ENCODE results near the gene MMD. TPM values are rescaled to one million over a fixed set of nuclear protein-coding genes. Genes with fewer than 3 reads are reported as not detected.
A peak's percentile ranks its signal among the peaks of the same experiment; 100 is the strongest.
"Not testable (repeated sequence)": the region's sequence is repeated elsewhere in the genome, so short reads cannot be mapped to it uniquely, and the experiment has no call there.

Gene MMD
- polyA plus RNA-seq, 1 donor, result 19.7 TPM

GRCh38 chr17:55395803-55396505 lies 25.7 kb downstream of the MMD start:
- Histone ChIP-seq H3K36me3 (ENCODE audit: control insufficient read depth, insufficient read depth, low read length) (peaks cover 15% of the 10 kb centered on the region), H3K9me3 (ENCODE audit: control insufficient read depth, low read depth, low read length) (no peaks in the 10 kb centered on the region), H3K4me1 (ENCODE audit: control insufficient read depth, insufficient read depth, low read length) (peaks cover 21% of the 10 kb centered on the region), H3K27ac (ENCODE audit: low read length) (peak overlapping the region; percentile 55), H3K27me3 (ENCODE audit: control insufficient read depth, insufficient read depth, low read length) (no peaks in the 10 kb centered on the region), H3K4me3 (ENCODE audit: low read length) (no peak overlapping the region)
- 92% methylated on average over 4 of the region's 5 CpGs for WGBS (ENCODE audit: insufficient coverage, low lambda C conversion rate)
- DNase-seq, result no peak

GRCh38 chr17:55394357-55395021 lies 27.1 kb downstream of the MMD start:
- peak; percentile 33 to 74 for DNase-seq
- WGBS (ENCODE audit: insufficient coverage, low lambda C conversion rate), result no CpG with 5 or more reads among the region's 6 CpGs
- H3K9me3 ChIP-seq (ENCODE audit: control insufficient read depth, low read depth, low read length), result no peaks in the 10 kb centered on the region
- peaks cover 21% of the 10 kb centered on the region for H3K4me1 ChIP-seq (ENCODE audit: control insufficient read depth, insufficient read depth, low read length)
- H3K4me3 ChIP-seq (ENCODE audit: low read length), result no peak overlapping the region
- H3K27ac ChIP-seq (ENCODE audit: low read length), result peak overlapping the region; percentile 55
- no peaks in the 10 kb centered on the region for H3K27me3 ChIP-seq (ENCODE audit: control insufficient read depth, insufficient read depth, low read length)
- peaks cover 13% of the 10 kb centered on the region for H3K36me3 ChIP-seq (ENCODE audit: control insufficient read depth, insufficient read depth, low read length)

- Histone ChIP-seq H3K4me1 (ENCODE audit: control insufficient read depth, insufficient read depth, low read length) (peaks cover 21% of the 10 kb centered on the region), H3K27me3 (ENCODE audit: control insufficient read depth, insufficient read depth, low read length) (no peaks in the 10 kb centered on the region), H3K4me3 (ENCODE audit: low read length) (no peak overlapping the region), H3K36me3 (ENCODE audit: control insufficient read depth, insufficient read depth, low read length) (peaks cover 4% of the 10 kb centered on the region), H3K27ac (ENCODE audit: low read length) (no peak overlapping the region), H3K9me3 (ENCODE audit: control insufficient read depth, low read depth, low read length) (no peaks in the 10 kb centered on the region)
- no peak for DNase-seq
- 100% methylated on average over 1 of the region's 3 CpGs for WGBS (ENCODE audit: insufficient coverage, low lambda C conversion rate)
Observed at GRCh38 chr17:55391764-55392467, 29.7 kb downstream of the MMD start.

GRCh38 chr17:55391244-55391757 lies 30.3 kb downstream of the MMD start:
- no CpG with 5 or more reads among the region's 4 CpGs for WGBS (ENCODE audit: insufficient coverage, low lambda C conversion rate)

GRCh38 chr17:55390364-55390977 lies 31.2 kb downstream of the MMD start:
- no peak for DNase-seq
- Histone ChIP-seq H3K36me3 (ENCODE audit: control insufficient read depth, insufficient read depth, low read length) (peaks cover 4% of the 10 kb centered on the region), H3K9me3 (ENCODE audit: control insufficient read depth, low read depth, low read length) (no peaks in the 10 kb centered on the region), H3K27me3 (ENCODE audit: control insufficient read depth, insufficient read depth, low read length) (no peaks in the 10 kb centered on the region), H3K27ac (ENCODE audit: low read length) (no peak overlapping the region), H3K4me1 (ENCODE audit: control insufficient read depth, insufficient read depth, low read length) (peaks cover 16% of the 10 kb centered on the region), H3K4me3 (ENCODE audit: low read length) (no peak overlapping the region)
- WGBS (ENCODE audit: insufficient coverage, low lambda C conversion rate), result no CpG with 5 or more reads among the region's 3 CpGs

More at GRCh38 chr17:55391244-55391757, 30.3 kb downstream of the MMD start:
- H3K9me3 ChIP-seq (ENCODE audit: control insufficient read depth, low read depth, low read length), result no peaks in the 10 kb centered on the region
- H3K4me3 ChIP-seq (ENCODE audit: low read length), result no peak overlapping the region
- no peak for DNase-seq
- no peaks in the 10 kb centered on the region for H3K27me3 ChIP-seq (ENCODE audit: control insufficient read depth, insufficient read depth, low read length)
- H3K36me3 ChIP-seq (ENCODE audit: control insufficient read depth, insufficient read depth, low read length), result peaks cover 4% of the 10 kb centered on the region
- H3K4me1 ChIP-seq (ENCODE audit: control insufficient read depth, insufficient read depth, low read length), result peaks cover 21% of the 10 kb centered on the region
- no peak overlapping the region for H3K27ac ChIP-seq (ENCODE audit: low read length)

- no CpG with 5 or more reads among the region's 1 CpG for WGBS (ENCODE audit: insufficient coverage, low lambda C conversion rate)
- H3K36me3 ChIP-seq (ENCODE audit: control insufficient read depth, insufficient read depth, low read length); H3K27me3 ChIP-seq (ENCODE audit: control insufficient read depth, insufficient read depth, low read length); H3K4me3 ChIP-seq (ENCODE audit: low read length); H3K27ac ChIP-seq (ENCODE audit: low read length); DNase-seq; H3K9me3 ChIP-seq (ENCODE audit: control insufficient read depth, low read depth, low read length); H3K4me1 ChIP-seq (ENCODE audit: control insufficient read depth, insufficient read depth, low read length): not testable (repeated sequence)
Observed at GRCh38 chr17:55389715-55390114, 31.9 kb downstream of the MMD start.

- Histone ChIP-seq H3K36me3 (ENCODE audit: control insufficient read depth, insufficient read depth, low read length) (peaks cover 4% of the 10 kb centered on the region), H3K27ac (ENCODE audit: low read length) (no peak overlapping the region), H3K9me3 (ENCODE audit: control insufficient read depth, low read depth, low read length) (no peaks in the 10 kb centered on the region), H3K27me3 (ENCODE audit: control insufficient read depth, insufficient read depth, low read length) (no peaks in the 10 kb centered on the region), H3K4me1 (ENCODE audit: control insufficient read depth, insufficient read depth, low read length) (no peaks in the 10 kb centered on the region), H3K4me3 (ENCODE audit: low read length) (no peak overlapping the region)
- DNase-seq, result no peak
- no CpG with 5 or more reads among the region's 3 CpGs for WGBS (ENCODE audit: insufficient coverage, low lambda C conversion rate)
Observed at GRCh38 chr17:55388842-55389241, 32.8 kb downstream of the MMD start.

- peak in 1 of 2 donors; percentile 22 for DNase-seq
- H3K27me3 ChIP-seq (ENCODE audit: control insufficient read depth, insufficient read depth, low read length), result no peaks in the 10 kb centered on the region
- no CpG with 5 or more reads among the region's 3 CpGs for WGBS (ENCODE audit: insufficient coverage, low lambda C conversion rate)
- no peaks in the 10 kb centered on the region for H3K4me1 ChIP-seq (ENCODE audit: control insufficient read depth, insufficient read depth, low read length)
- no peak overlapping the region for H3K4me3 ChIP-seq (ENCODE audit: low read length)
- H3K27ac ChIP-seq (ENCODE audit: low read length), result no peak overlapping the region
- H3K9me3 ChIP-seq (ENCODE audit: control insufficient read depth, low read depth, low read length), result no peaks in the 10 kb centered on the region
- no peaks in the 10 kb centered on the region for H3K36me3 ChIP-seq (ENCODE audit: control insufficient read depth, insufficient read depth, low read length)
Observed at GRCh38 chr17:55386796-55387332, 34.8 kb downstream of the MMD start.

GRCh38 chr17:55384643-55385232 lies 36.9 kb downstream of the MMD start:
- Histone ChIP-seq H3K36me3 (ENCODE audit: control insufficient read depth, insufficient read depth, low read length) (no peaks in the 10 kb centered on the region), H3K4me3 (ENCODE audit: low read length) (no peak overlapping the region), H3K27ac (ENCODE audit: low read length) (no peak overlapping the region), H3K4me1 (ENCODE audit: control insufficient read depth, insufficient read depth, low read length) (no peaks in the 10 kb centered on the region), H3K9me3 (ENCODE audit: control insufficient read depth, low read depth, low read length) (no peaks in the 10 kb centered on the region), H3K27me3 (ENCODE audit: control insufficient read depth, insufficient read depth, low read length) (no peaks in the 10 kb centered on the region)
- 86% methylated on average over 4 of the region's 10 CpGs for WGBS (ENCODE audit: insufficient coverage, low lambda C conversion rate)
- no peak for DNase-seq

Measured in large intestine (tissue), 3 donors.